Upper lobe of right lung (tissue), 1 donor: ENCODE results near the gene MYL4. TPM values are rescaled to one million over a fixed set of nuclear protein-coding genes. Genes with fewer than 3 reads are reported as not detected.

Experiments
- ATAC-seq: fragments of 200-7000 bp; cut with Tn5 transposase; one replicate; pipeline ENCODE4 v1.9.1; 2020; ENCODE audit warnings: mild to moderate bottlenecking, moderate library complexity
- DNase-seq: peaks from one replicate; pipeline ENCODE4 v3.0.0-alpha.2; 2020
- H3K27ac ChIP-seq: fragments of 200-600 bp; one replicate; pipeline ENCODE4 v1.8.0; 2022
- H3K27me3 ChIP-seq: fragments of 200-600 bp; one replicate; pipeline ENCODE4 v1.8.0; 2022; ENCODE audit warnings: mild to moderate bottlenecking
- H3K36me3 ChIP-seq: fragments of 200-600 bp; one replicate; pipeline ENCODE4 v1.8.0; 2022
- H3K4me1 ChIP-seq: fragments of 200-600 bp; one replicate; pipeline ENCODE4 v1.8.0; 2022
- H3K4me3 ChIP-seq: fragments of 200-600 bp; one replicate; pipeline ENCODE4 v1.8.0; 2022; ENCODE audit warnings: mild to moderate bottlenecking
- H3K9me3 ChIP-seq: fragments of 200-600 bp; one replicate; pipeline ENCODE4 v1.8.0; 2022
- CTCF ChIP-seq: fragments of 200-600 bp; IDR thresholded peaks from one replicate; pipeline ENCODE4 v1.8.0; 2022; ENCODE audit warnings: antibody characterized with exemption
- intact Hi-C: fragments of 100-400 bp; cut with DNase I; formaldehyde crosslinking; loops from one replicate; pipeline ENCODE4 v1.11.0; 2022
- total RNA-seq: library from RNA; stranded (reverse); fragmentation: NEBNext Ultra II Directional; extraction: Animal tissue kit (Norgen Biotek cat#: 25700); gene quantifications from one replicate; pipeline ENCODE4 v1.2.1, GENCODE V29; 2021
- donor health status: DM: no; HTN: yes; CAD: no; lungs with severe emphysema.

MYL4 gene
- total RNA-seq, 1 donor from 2014 or later = 2.2 TPM

GRCh38 chr17:47199627-47200324 is 9.4 kb upstream of the MYL4 start:
- Histone ChIP-seq H3K4me1 (peaks cover 12% of the 10 kb centered on the region), H3K4me3 (no peak overlapping the region), H3K9me3 (no peaks in the 10 kb centered on the region), H3K27me3 (no peaks in the 10 kb centered on the region), H3K36me3 (no peaks in the 10 kb centered on the region), H3K27ac (peak overlapping the region; percentile 34)
- no peak for TF ChIP-seq CTCF
- ATAC-seq = peak; percentile 79
- DNase-seq = no peak
- intact Hi-C loops = no loop called here

DNA sequence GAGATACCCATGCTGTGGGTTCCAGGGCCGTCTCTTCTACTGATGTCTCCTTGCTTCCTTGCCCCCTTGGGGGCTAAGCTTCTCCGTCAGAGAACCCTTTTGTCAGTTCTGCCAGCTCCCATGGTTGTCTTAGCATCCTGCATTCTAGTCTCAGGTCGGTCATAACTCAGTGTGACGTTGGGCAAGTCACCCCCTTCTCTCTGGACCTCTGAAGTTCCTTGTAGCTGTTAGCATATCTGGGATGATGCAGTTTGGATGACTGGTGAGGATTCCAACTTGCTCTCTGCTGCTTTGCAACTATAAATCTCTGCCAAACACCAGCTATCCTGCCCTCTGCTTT is 8.9 kb upstream of the MYL4 start:
- H3K9me3 ChIP-seq = no peaks in the 10 kb centered on the region
- intact Hi-C loops = no loop called here
- DNase-seq = no peak
- no peaks in the 10 kb centered on the region for H3K27me3 ChIP-seq
- H3K36me3 ChIP-seq = no peaks in the 10 kb centered on the region
- no peak overlapping the region for H3K4me3 ChIP-seq
- no peak for TF ChIP-seq CTCF
- H3K27ac ChIP-seq = peak overlapping the region; percentile 34
- peaks cover 18% of the 10 kb centered on the region for H3K4me1 ChIP-seq
- ATAC-seq = peak; percentile 8

DNA sequence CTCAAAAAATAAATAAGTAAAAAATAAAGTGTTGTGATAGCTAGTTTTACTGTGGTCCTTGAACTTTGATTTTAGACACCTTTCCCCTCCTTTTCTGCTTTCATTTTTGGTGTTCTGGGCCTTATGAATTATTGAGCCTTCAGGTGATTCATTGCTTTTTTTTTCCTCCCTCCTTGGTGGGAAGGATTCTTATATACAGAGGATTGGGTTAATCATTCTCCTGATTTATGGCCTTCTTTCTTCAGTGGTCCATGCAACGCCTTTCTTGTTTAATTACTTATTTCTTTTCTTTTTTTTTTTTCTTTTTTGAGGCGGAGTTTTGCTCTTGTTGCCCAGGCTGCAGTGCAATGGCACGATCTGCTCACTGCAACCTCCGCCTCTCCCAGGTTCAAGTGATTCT is 8.0 kb upstream of the MYL4 start:
- DNase-seq (no peak), ATAC-seq (no peak)
- no peak for TF ChIP-seq CTCF
- no peaks in the 10 kb centered on the region for H3K36me3 ChIP-seq
- no peaks in the 10 kb centered on the region for H3K9me3 ChIP-seq
- intact Hi-C loops = no loop called here
- no peak overlapping the region for H3K4me3 ChIP-seq
- no peak overlapping the region for H3K27ac ChIP-seq
- H3K27me3 ChIP-seq = no peaks in the 10 kb centered on the region
- H3K4me1 ChIP-seq = peaks cover 26% of the 10 kb centered on the region

DNA sequence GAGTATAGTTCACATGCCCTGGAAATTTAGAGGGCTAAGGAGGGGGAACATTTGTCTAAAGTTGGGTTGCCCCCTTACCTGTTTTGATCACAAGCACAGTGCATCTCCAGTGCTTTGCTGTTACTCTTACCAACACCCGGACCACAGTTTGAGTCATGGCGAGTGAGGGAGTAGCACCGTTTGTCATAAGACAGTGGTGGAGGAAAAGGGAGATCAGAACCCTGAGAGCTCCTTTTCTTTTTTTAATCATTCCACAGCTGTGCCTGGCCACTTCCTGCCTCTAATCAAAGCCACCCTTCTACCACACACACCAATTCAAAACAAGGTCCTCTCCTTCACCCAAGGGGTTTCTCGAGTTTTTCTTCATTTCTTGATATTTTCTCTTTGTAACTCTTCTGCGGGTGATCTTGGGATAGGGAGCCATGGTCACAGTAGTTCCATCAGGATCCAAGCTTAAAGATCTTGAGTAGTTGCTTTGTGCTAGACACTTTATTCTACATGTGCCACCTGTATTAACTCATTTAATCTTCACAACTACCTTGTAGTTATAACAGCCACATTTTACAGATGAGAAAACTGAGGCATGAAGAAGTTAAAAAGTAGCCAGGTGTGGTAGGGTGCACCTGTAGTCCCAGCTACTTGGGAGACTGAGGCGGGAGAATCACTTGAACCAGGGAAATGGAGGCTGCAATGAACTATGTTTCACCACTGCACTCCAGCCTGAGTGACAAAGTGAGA is 5.0 kb upstream of the MYL4 start:
- TF ChIP-seq CTCF = no peak
- Histone ChIP-seq H3K27ac (peak overlapping the region; percentile 83), H3K36me3 (no peaks in the 10 kb centered on the region), H3K4me3 (no peak overlapping the region), H3K4me1 (peaks cover 26% of the 10 kb centered on the region), H3K9me3 (no peaks in the 10 kb centered on the region), H3K27me3 (no peaks in the 10 kb centered on the region)
- intact Hi-C loops = no loop called here
- no peak for DNase-seq
- ATAC-seq = no peak

- intact Hi-C loops = no loop called here
- Histone ChIP-seq H3K4me3 (peak overlapping the region; percentile 10), H3K9me3 (no peaks in the 10 kb centered on the region), H3K27ac (peak overlapping the region; percentile 83), H3K4me1 (peaks cover 26% of the 10 kb centered on the region), H3K36me3 (no peaks in the 10 kb centered on the region), H3K27me3 (no peaks in the 10 kb centered on the region)
- DNase-seq (no peak), ATAC-seq (peak; percentile 58)
- no peak for TF ChIP-seq CTCF
Measured at GRCh38 chr17:47204722-47205418, 4.3 kb upstream of the MYL4 start.
